ENCODE results near the gene FOXF1. TPM values are rescaled to one million over a fixed set of nuclear protein-coding genes. Genes with fewer than 3 reads are reported as not detected.

The FOXF1 gene
- total RNA-seq, 1 donor from 2014 or later = 0.33 TPM

- no peak for TF ChIP-seq CTCF (IDR thresholded peaks at IDR 0.05; ENCODE audit: borderline replicate concordance)
- no peak for DNase-seq
- Histone ChIP-seq H3K9me3 (replicated peaks) (no peaks in the 10 kb centered on the region), H3K4me1 (peaks cover 47% of the 10 kb centered on the region), H3K4me3 (peak overlapping the region; percentile 40), H3K36me3 (no peaks in the 10 kb centered on the region), H3K27ac (replicated peaks) (no peak overlapping the region), H3K27me3 (ENCODE audit: low read depth) (peaks cover 100% of the 10 kb centered on the region)
- intact Hi-C loops (cut with micrococcal nuclease) = no loop called here
These were observed 5.0 kb upstream of the FOXF1 start for GRCh38 chr16:86505185-86505898.

- DNase-seq = no peak
- TF ChIP-seq CTCF (IDR thresholded peaks at IDR 0.05; ENCODE audit: borderline replicate concordance) = no peak
- Histone ChIP-seq H3K27me3 (ENCODE audit: low read depth) (peaks cover 100% of the 10 kb centered on the region), H3K4me3 (peak overlapping the region; percentile 40), H3K36me3 (no peaks in the 10 kb centered on the region), H3K4me1 (peaks cover 55% of the 10 kb centered on the region), H3K9me3 (replicated peaks) (no peaks in the 10 kb centered on the region), H3K27ac (replicated peaks) (no peak overlapping the region)
- intact Hi-C loops (cut with micrococcal nuclease) = no loop called here
These were observed 4.1 kb upstream of the FOXF1 start for GRCh38 chr16:86505899-86506864.

GRCh38 chr16:86507173-86508027, 2.9 kb upstream of the FOXF1 start:
- TF ChIP-seq CTCF (IDR thresholded peaks at IDR 0.05; ENCODE audit: borderline replicate concordance) = no peak
- Histone ChIP-seq H3K4me1 (peaks cover 61% of the 10 kb centered on the region), H3K27ac (replicated peaks) (no peak overlapping the region), H3K9me3 (replicated peaks) (no peaks in the 10 kb centered on the region), H3K4me3 (peak overlapping the region; percentile 77), H3K27me3 (ENCODE audit: low read depth) (peaks cover 100% of the 10 kb centered on the region), H3K36me3 (no peaks in the 10 kb centered on the region)
- intact Hi-C loops (cut with micrococcal nuclease) = no loop called here
- DNase-seq = no peak

- peaks cover 61% of the 10 kb centered on the region for H3K4me1 ChIP-seq
- H3K27me3 ChIP-seq (ENCODE audit: low read depth) = peaks cover 100% of the 10 kb centered on the region
- H3K9me3 ChIP-seq (replicated peaks) = no peaks in the 10 kb centered on the region
- H3K36me3 ChIP-seq = no peaks in the 10 kb centered on the region
- intact Hi-C loops (cut with micrococcal nuclease) = no loop called here
- peak overlapping the region; percentile 77 for H3K4me3 ChIP-seq
- no peak overlapping the region for H3K27ac ChIP-seq (replicated peaks)
- TF ChIP-seq CTCF (IDR thresholded peaks at IDR 0.05; ENCODE audit: borderline replicate concordance) = no peak
- DNase-seq = no peak
These were observed 2.0 kb upstream of the FOXF1 start for GRCh38 chr16:86508028-86508946.
